HepG2 (cell line): Measurements from ENCODE around the gene GDPD5. TPM values are rescaled to one million over a fixed set of nuclear protein-coding genes. Genes with fewer than 3 reads are reported as not detected.
A peak's percentile ranks its signal among the peaks of the same experiment; 100 is the strongest.

Experiments
- CBX2 ChIP-seq, 2 experiments: fragments of 200-600 bp in 1 of 2; sonication (generic); formaldehyde crosslinking in 1 of 2; IDR thresholded peaks; 2 replicates each; pipeline versions ENCODE4 v1.7.0 to v1.8.1; 2018 to 2022; ENCODE audit warnings: low read depth in 2 of 2, low read length in 1 of 2, mild to moderate bottlenecking in 1 of 2, missing genetic modification reagents in 1 of 2
- CCDC6 ChIP-seq: sonication (generic); formaldehyde crosslinking; IDR thresholded peaks from 2 replicates; pipeline ENCODE4 v1.8.1; 2022; ENCODE audit warnings: mild to moderate bottlenecking, missing genetic modification reagents, moderate library complexity
- GFI1 ChIP-seq: sonication (generic); formaldehyde crosslinking; IDR thresholded peaks from 2 replicates; pipeline ENCODE4 v1.5.0; 2020; ENCODE audit warnings: missing genetic modification reagents, mild to moderate bottlenecking, borderline replicate concordance
- HDAC1 ChIP-seq: sonication (generic); formaldehyde crosslinking; IDR thresholded peaks from 2 replicates; pipeline ENCODE4 v1.5.1; 2020; ENCODE audit warnings: mild to moderate bottlenecking, missing genetic modification reagents
- JUN ChIP-seq: sonication (generic); formaldehyde crosslinking; IDR thresholded peaks from 2 replicates; pipeline ENCODE4 v1.4.0; 2020; ENCODE audit warnings: mild to moderate bottlenecking, missing genetic modification reagents
- KDM2A ChIP-seq: sonication (generic); formaldehyde crosslinking; IDR thresholded peaks from 2 replicates; pipeline ENCODE4 v1.4.0; 2020; ENCODE audit warnings: low read depth, missing genetic modification reagents, borderline replicate concordance
- KLF15 ChIP-seq: sonication (generic); formaldehyde crosslinking; IDR thresholded peaks from 2 replicates; pipeline ENCODE4 v1.8.1; 2023; ENCODE audit warnings: borderline replicate concordance, mild to moderate bottlenecking, inconsistent platforms, missing genetic modification reagents, mixed read lengths
- KLF16 ChIP-seq, 2 experiments: sonication (generic) in 1 of 2; formaldehyde crosslinking in 1 of 2; IDR thresholded peaks; 2 replicates each; pipeline versions ENCODE4 v1.6.1 to v1.8.0; 2016 to 2023; ENCODE audit warnings: missing genetic modification reagents in 2 of 2, missing compliant biosample characterization in 1 of 2
- LCORL ChIP-seq, 2 experiments: fragments of 450-650 bp in 1 of 2; sonication (generic) in 1 of 2; formaldehyde crosslinking in 1 of 2; IDR thresholded peaks; 2 replicates each; pipeline versions ENCODE4 v1.5.0 to v1.6.1; 2017 to 2020; ENCODE audit warnings: antibody characterized with exemption in 1 of 2, missing genetic modification reagents in 1 of 2
- MIER2 ChIP-seq: IDR thresholded peaks from 2 replicates; pipeline ENCODE4 v1.6.1; 2016; ENCODE audit warnings: missing biosample characterization, missing genetic modification reagents
- MXD4 ChIP-seq: IDR thresholded peaks from 2 replicates; pipeline ENCODE4 v1.6.1; 2016; ENCODE audit warnings: mild to moderate bottlenecking, missing biosample characterization, missing genetic modification reagents
- NCOA5 ChIP-seq: sonication (generic); formaldehyde crosslinking; IDR thresholded peaks from 2 replicates; pipeline ENCODE4 v1.4.0; 2020; ENCODE audit warnings: missing genetic modification reagents
- NFE2L1 ChIP-seq: sonication (generic); formaldehyde crosslinking; IDR thresholded peaks from 2 replicates; pipeline ENCODE4 v1.4.0; 2020; ENCODE audit warnings: missing genetic modification reagents, mild to moderate bottlenecking, borderline replicate concordance
- NR1H2 ChIP-seq: sonication (generic); formaldehyde crosslinking; IDR thresholded peaks from 2 replicates; pipeline ENCODE4 v1.8.1; 2022; ENCODE audit warnings: low read depth, missing genetic modification reagents, borderline replicate concordance
- SAP130 ChIP-seq: IDR thresholded peaks from 2 replicates; pipeline ENCODE4 v1.6.1; 2016; ENCODE audit warnings: low read depth
- U2AF1 ChIP-seq: fragments of 200-400 bp; formaldehyde crosslinking; optimal IDR thresholded peaks from 2 replicates; pipeline ENCODE3; 2017; ENCODE audit warnings: mild to moderate bottlenecking, low read depth, low read length
- ZNF761 ChIP-seq: sonication (generic); formaldehyde crosslinking; conservative IDR thresholded peaks from 2 replicates; pipeline ENCODE4 v1.4.0; 2020; ENCODE audit warnings: mild to moderate bottlenecking, missing genetic modification reagents
- ZNF780A ChIP-seq: sonication (generic); formaldehyde crosslinking; IDR thresholded peaks from 2 replicates; pipeline ENCODE4 v1.8.0; 2022; ENCODE audit warnings: mild to moderate bottlenecking, missing genetic modification reagents, moderate library complexity
- ZNF790 ChIP-seq: sonication (generic); formaldehyde crosslinking; IDR thresholded peaks from 2 replicates; pipeline ENCODE4 v1.8.0; 2022; ENCODE audit warnings: missing genetic modification reagents, mild to moderate bottlenecking, borderline replicate concordance
- ZNF839 ChIP-seq: sonication (generic); formaldehyde crosslinking; IDR thresholded peaks from 2 replicates; pipeline ENCODE4 v1.4.0; 2020; ENCODE audit warnings: missing genetic modification reagents, mild to moderate bottlenecking, borderline replicate concordance
- ZSCAN9 ChIP-seq: IDR thresholded peaks from 2 replicates; pipeline ENCODE4 v1.6.1; 2016; ENCODE audit warnings: borderline replicate concordance
- polyA plus RNA-seq, 8 experiments: library from polyadenylated mRNA; depleted of rRNA in 3 of 8; stranded (reverse) in 7 of 8; unstranded in 1 of 8; fragments of >200 nt; fragmentation: Illumina TruSeq in 4 of 8; extraction: Trizol in 4 of 8; gene quantifications; 2 replicates each; pipeline versions ENCODE4 v1.2.1 to v1.2.3, GENCODE V29; 2011 to 2016; ENCODE audit warnings: low read depth in 4 of 8, missing spikeins in 1 of 8, mixed read lengths in 1 of 8; ENCODE audit not compliant: insufficient read depth in 1 of 8
- total RNA-seq, 5 experiments: library from RNA; depleted of rRNA; stranded (reverse); fragments of >200 nt; fragmentation: Illumina TruSeq; extraction: Trizol; gene quantifications; 2 replicates each; pipeline ENCODE4 v1.2.3, GENCODE V29; 2016; ENCODE audit warnings: low read depth in 1 of 5
- TF ChIP-seq, protein P1 (sequence below): sonication (generic); formaldehyde crosslinking; IDR thresholded peaks from 2 replicates; pipeline ENCODE4 v1.9.0; 2021; ENCODE audit warnings: missing genetic modification reagents, mild to moderate bottlenecking, borderline replicate concordance
- TF ChIP-seq, protein P2 (sequence below): sonication (generic); formaldehyde crosslinking; IDR thresholded peaks from 2 replicates; pipeline ENCODE4 v1.4.0; 2020; ENCODE audit warnings: missing genetic modification reagents, low read depth, mild to moderate bottlenecking, borderline replicate concordance
- TF ChIP-seq, protein P3 (sequence below): sonication (generic); formaldehyde crosslinking; conservative IDR thresholded peaks from 2 replicates; pipeline ENCODE4 v1.4.0; 2020; ENCODE audit warnings: missing genetic modification reagents
- TF ChIP-seq, protein P4 (sequence below): sonication (generic); formaldehyde crosslinking; IDR thresholded peaks from 2 replicates; pipeline ENCODE4 v1.5.0; 2020; ENCODE audit warnings: mild to moderate bottlenecking, missing genetic modification reagents

Gene GDPD5
- total and polyA plus RNA-seq, 2 of the 13 experiments (the other 11 are each of a cell fraction or from before 2014, with no cell fraction given): 55.0 to 67.5 TPM

DNA sequence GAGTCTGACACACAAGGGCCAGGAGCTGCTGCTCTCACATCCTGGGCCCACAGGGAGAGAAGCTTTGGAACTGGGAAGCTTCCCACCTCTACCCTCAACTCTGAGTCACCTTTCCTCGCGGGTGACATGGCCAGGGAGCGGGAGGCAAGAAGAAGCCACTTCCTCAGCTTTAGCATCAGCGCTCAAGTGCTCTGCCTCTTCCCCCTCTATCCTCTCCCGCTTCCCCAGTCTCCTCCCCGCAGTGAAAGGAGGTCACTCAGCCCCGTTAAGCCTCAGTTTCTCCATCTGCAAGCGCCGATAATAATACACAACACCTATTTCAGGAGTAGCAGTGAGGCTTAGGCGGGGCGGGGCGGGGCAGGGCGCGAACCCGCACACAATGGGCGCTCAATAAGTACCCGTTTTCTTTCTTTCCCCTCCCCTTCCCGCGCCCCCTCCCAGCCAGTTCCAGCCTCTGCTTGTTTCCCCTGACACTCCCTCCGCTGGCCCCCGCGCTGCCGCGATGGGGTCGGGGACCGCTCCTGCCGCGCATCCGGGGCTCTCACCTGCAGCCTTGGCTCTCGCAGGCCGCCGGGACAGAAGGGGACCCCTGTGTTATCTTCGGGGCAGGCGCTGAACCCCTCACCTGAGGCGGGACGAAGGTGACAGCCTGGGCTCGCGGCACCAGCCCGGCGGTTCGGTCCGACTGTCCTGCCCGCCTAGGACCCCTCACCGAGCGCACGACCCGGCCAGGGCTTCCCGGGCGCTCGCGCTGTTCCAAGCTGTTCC lies 892 bp downstream of the GDPD5 start (continued):
- TF ChIP-seq, protein P1, sequence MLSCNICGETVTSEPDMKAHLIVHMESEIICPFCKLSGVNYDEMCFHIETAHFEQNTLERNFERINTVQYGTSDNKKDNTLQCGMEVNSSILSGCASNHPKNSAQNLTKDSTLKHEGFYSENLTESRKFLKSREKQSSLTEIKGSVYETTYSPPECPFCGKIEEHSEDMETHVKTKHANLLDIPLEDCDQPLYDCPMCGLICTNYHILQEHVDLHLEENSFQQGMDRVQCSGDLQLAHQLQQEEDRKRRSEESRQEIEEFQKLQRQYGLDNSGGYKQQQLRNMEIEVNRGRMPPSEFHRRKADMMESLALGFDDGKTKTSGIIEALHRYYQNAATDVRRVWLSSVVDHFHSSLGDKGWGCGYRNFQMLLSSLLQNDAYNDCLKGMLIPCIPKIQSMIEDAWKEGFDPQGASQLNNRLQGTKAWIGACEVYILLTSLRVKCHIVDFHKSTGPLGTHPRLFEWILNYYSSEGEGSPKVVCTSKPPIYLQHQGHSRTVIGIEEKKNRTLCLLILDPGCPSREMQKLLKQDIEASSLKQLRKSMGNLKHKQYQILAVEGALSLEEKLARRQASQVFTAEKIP (CRISPR knock-in tag): no peak
- TF ChIP-seq JUN (CRISPR knock-in tag): no peak
- TF ChIP-seq NCOA5 (CRISPR knock-in tag): no peak
- TF ChIP-seq HDAC1 (CRISPR knock-in tag): peak; percentile 74
- peak; percentile 48; the same call in 1 of the 2 replicates for TF ChIP-seq CCDC6
- peak; percentile 48 for TF ChIP-seq U2AF1
- 0 out of 2 replicates have a peak, but pooled peaks have one; percentile 78 for TF ChIP-seq KLF15
- TF ChIP-seq, protein P2, sequence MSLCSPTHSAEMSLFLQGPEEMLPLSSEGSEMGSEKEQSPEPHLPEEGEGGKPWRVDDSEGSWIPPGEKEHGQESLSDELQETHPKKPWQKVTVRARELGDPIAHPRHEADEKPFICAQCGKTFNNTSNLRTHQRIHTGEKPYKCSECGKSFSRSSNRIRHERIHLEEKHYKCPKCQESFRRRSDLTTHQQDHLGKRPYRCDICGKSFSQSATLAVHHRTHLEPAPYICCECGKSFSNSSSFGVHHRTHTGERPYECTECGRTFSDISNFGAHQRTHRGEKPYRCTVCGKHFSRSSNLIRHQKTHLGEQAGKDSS: no peak
- TF ChIP-seq, protein P3, sequence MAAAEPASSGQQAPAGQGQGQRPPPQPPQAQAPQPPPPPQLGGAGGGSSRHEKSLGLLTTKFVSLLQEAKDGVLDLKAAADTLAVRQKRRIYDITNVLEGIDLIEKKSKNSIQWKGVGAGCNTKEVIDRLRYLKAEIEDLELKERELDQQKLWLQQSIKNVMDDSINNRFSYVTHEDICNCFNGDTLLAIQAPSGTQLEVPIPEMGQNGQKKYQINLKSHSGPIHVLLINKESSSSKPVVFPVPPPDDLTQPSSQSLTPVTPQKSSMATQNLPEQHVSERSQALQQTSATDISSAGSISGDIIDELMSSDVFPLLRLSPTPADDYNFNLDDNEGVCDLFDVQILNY (CRISPR knock-in tag): no peak
- TF ChIP-seq NR1H2 (CRISPR knock-in tag): no peak
- TF ChIP-seq ZNF839 (CRISPR knock-in tag): 0 out of 2 replicates have a peak, but pooled peaks have one; percentile 19
- TF ChIP-seq ZSCAN9 (CRISPR knock-in tag): no peak
- TF ChIP-seq MIER2 (CRISPR knock-in tag): no peak
- TF ChIP-seq ZNF761 (CRISPR knock-in tag): no peak
- TF ChIP-seq ZNF780A (CRISPR knock-in tag): no peak
- no peak for TF ChIP-seq NFE2L1 (CRISPR knock-in tag)
- no peak for TF ChIP-seq CBX2 (IDR thresholded peaks at IDR 0.05; ENCODE audit: low read depth, low read length)
- TF ChIP-seq CBX2 (CRISPR knock-in tag; IDR thresholded peaks at IDR 0.05; ENCODE audit: low read depth): no peak
- no peak for TF ChIP-seq ZNF790 (CRISPR knock-in tag)
- TF ChIP-seq LCORL (IDR thresholded peaks at IDR 0.05): no peak
- TF ChIP-seq LCORL (CRISPR knock-in tag; IDR thresholded peaks at IDR 0.05): no peak
- TF ChIP-seq MXD4 (CRISPR knock-in tag): no peak
- TF ChIP-seq SAP130 (CRISPR knock-in tag): no peak; the same call in none of the 2 replicates
- no peak for TF ChIP-seq KLF16 (CRISPR knock-in tag; IDR thresholded peaks at IDR 0.05)
- TF ChIP-seq KDM2A (CRISPR knock-in tag): no peak
- TF ChIP-seq GFI1 (CRISPR knock-in tag): peak; percentile 47; the same call in 1 of the 2 replicates
- TF ChIP-seq, protein P4, sequence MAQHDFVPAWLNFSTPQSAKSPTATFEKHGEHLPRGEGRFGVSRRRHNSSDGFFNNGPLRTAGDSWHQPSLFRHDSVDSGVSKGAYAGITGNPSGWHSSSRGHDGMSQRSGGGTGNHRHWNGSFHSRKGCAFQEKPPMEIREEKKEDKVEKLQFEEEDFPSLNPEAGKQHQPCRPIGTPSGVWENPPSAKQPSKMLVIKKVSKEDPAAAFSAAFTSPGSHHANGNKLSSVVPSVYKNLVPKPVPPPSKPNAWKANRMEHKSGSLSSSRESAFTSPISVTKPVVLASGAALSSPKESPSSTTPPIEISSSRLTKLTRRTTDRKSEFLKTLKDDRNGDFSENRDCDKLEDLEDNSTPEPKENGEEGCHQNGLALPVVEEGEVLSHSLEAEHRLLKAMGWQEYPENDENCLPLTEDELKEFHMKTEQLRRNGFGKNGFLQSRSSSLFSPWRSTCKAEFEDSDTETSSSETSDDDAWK (CRISPR knock-in tag): no peak
